Tibial nerve (tissue), 4 donors: ENCODE measurements around the gene ABHD5. TPM values are rescaled to one million over a fixed set of nuclear protein-coding genes. Genes with fewer than 3 reads are reported as not detected.
"Not testable (repeated sequence)": the region's sequence is repeated elsewhere in the genome, so short reads cannot be mapped to it uniquely, and the experiment has no call there.

ENCODE experiments used
- DNase-seq, 2 donors: peaks; one replicate each; pipeline ENCODE4 v3.0.0-alpha.2; 2019; ENCODE audit warnings: low spot score in 2 of 2
- H3K27ac ChIP-seq, 4 donors: fragments of 200-600 bp; sonication (generic) in 3 of 4; one replicate each; pipeline ENCODE4 v1.5.1; 2017 to 2019; ENCODE audit warnings: mild to moderate bottlenecking in 1 of 4
- H3K27me3 ChIP-seq, 2 donors: fragments of 200-600 bp; sonication (generic) in 1 of 2; one replicate each; pipeline versions ENCODE4 v1.5.1 to v1.6.0; 2017 to 2019
- H3K36me3 ChIP-seq, 3 donors: fragments of 200-600 bp; sonication (generic); one replicate each; pipeline ENCODE4 v1.5.1; 2018 to 2019
- H3K4me1 ChIP-seq, 4 donors: fragments of 200-600 bp; sonication (generic) in 3 of 4; one replicate each; pipeline ENCODE4 v1.5.1; 2017 to 2019
- H3K4me3 ChIP-seq, 4 donors: fragments of 200-600 bp; sonication (generic) in 3 of 4; one replicate each; pipeline ENCODE4 v1.5.1; 2017 to 2019; ENCODE audit warnings: mild to moderate bottlenecking in 1 of 4, moderate library complexity in 1 of 4
- H3K9me3 ChIP-seq, 4 donors: fragments of 200-600 bp; sonication (generic) in 3 of 4; one replicate each; pipeline ENCODE4 v1.5.1; 2017 to 2019
- CTCF ChIP-seq, 5 experiments: fragments of 200-600 bp in 3 of 5; fragments of 450-650 bp in 2 of 5; sonication (generic) in 3 of 5; IDR thresholded peaks; one replicate each; pipeline ENCODE4 v1.5.1; 2016 to 2019; ENCODE audit warnings: antibody characterized with exemption in 5 of 5, mild to moderate bottlenecking in 3 of 5, moderate library complexity in 2 of 5
- EP300 ChIP-seq, 2 donors: sonication (generic); formaldehyde crosslinking; IDR thresholded peaks; one replicate each; pipeline ENCODE4 v1.6.1; 2017; ENCODE audit warnings: antibody characterized with exemption in 2 of 2, mild to moderate bottlenecking in 1 of 2
- POLR2A ChIP-seq, 2 donors: fragments of 450-650 bp; IDR thresholded peaks; one replicate each; pipeline ENCODE4 v1.6.1; 2017; ENCODE audit warnings: antibody characterized with exemption in 2 of 2, mild to moderate bottlenecking in 2 of 2, moderate library complexity in 2 of 2
- WGBS, 2 donors: methylation state at CpG; one replicate each; pipeline ENCODE4 v1.1.5; 2018; 5-methylcytosine and 5-hydroxymethylcytosine counted together
- total RNA-seq, 4 donors: library from RNA; depleted of rRNA; stranded (reverse); fragments of >200 nt; gene quantifications; one replicate each; pipeline ENCODE4 v1.1.0, GENCODE V29; 2016

The ABHD5 gene
- total RNA-seq, 4 donors from 2014 or later: 21.6 to 29.7 (median 29.0) TPM

GRCh38 chr3:43648957-43649356 lies 41.8 kb upstream of the ABHD5 start:
- DNase-seq: no peak
- TF ChIP-seq POLR2A (IDR thresholded peaks at IDR 0.05): no peak
- no peak for TF ChIP-seq CTCF (IDR thresholded peaks at IDR 0.05)
- TF ChIP-seq EP300 (IDR thresholded peaks at IDR 0.05): no peak
- Histone ChIP-seq H3K9me3 (no peaks in the 10 kb centered on the region), H3K27me3 (no peaks in the 10 kb centered on the region), H3K4me3 (no peak overlapping the region), H3K27ac (no peak overlapping the region), H3K36me3 (no peaks in the 10 kb centered on the region), H3K4me1 (peaks cover 0 to 3% (median 0%) of the 10 kb centered on the region in 4 donors)
- 85 to 92% methylated on average over 3 of the region's 3 CpGs for WGBS, 2 donors

GRCh38 chr3:43649365-43649968 lies 41.3 kb upstream of the ABHD5 start:
- no peaks in the 10 kb centered on the region for H3K9me3 ChIP-seq
- TF ChIP-seq POLR2A (IDR thresholded peaks at IDR 0.05) (no peak), CTCF (IDR thresholded peaks at IDR 0.05) (no peak), EP300 (IDR thresholded peaks at IDR 0.05) (no peak)
- peaks cover 0 to 3% (median 0%) of the 10 kb centered on the region in 4 donors for H3K4me1 ChIP-seq
- H3K27me3 ChIP-seq: no peaks in the 10 kb centered on the region
- DNase-seq: no peak
- H3K27ac ChIP-seq: no peak overlapping the region
- no peak overlapping the region for H3K4me3 ChIP-seq
- H3K36me3 ChIP-seq: no peaks in the 10 kb centered on the region
- 25 to 39% methylated on average over 6 of the region's 6 CpGs for WGBS, 2 donors

- Histone ChIP-seq H3K9me3 (no peaks in the 10 kb centered on the region), H3K27ac (no peak overlapping the region), H3K27me3 (no peaks in the 10 kb centered on the region), H3K4me3 (no peak overlapping the region), H3K36me3 (no peaks in the 10 kb centered on the region), H3K4me1 (peaks cover 0 to 3% (median 0%) of the 10 kb centered on the region in 4 donors)
- TF ChIP-seq POLR2A (IDR thresholded peaks at IDR 0.05): no peak
- no peak for TF ChIP-seq CTCF (IDR thresholded peaks at IDR 0.05)
- DNase-seq: no peak
- WGBS, 2 donors: 49 to 71% methylated on average over 1 of the region's 1 CpG
These were observed 40.4 kb upstream of the ABHD5 start for GRCh38 chr3:43650345-43650744.

GRCh38 chr3:43656390-43656789 lies 34.3 kb upstream of the ABHD5 start:
- not testable (repeated sequence) for H3K9me3 ChIP-seq
- WGBS, 2 donors: 92 to 96% methylated on average over 15 to 20 of the region's 22 CpGs

GRCh38 chr3:43659250-43659880 lies 31.4 kb upstream of the ABHD5 start:
- DNase-seq: no peak
- Histone ChIP-seq H3K4me3 (no peak overlapping the region), H3K27ac (no peak overlapping the region), H3K9me3 (peaks cover 0 to 17% (median 0%) of the 10 kb centered on the region in 4 donors), H3K27me3 (no peaks in the 10 kb centered on the region), H3K36me3 (no peaks in the 10 kb centered on the region), H3K4me1 (no peaks in the 10 kb centered on the region)
- WGBS, 2 donors: 88 to 90% methylated on average over 9 to 13 of the region's 13 CpGs
- no peak for TF ChIP-seq EP300 (IDR thresholded peaks at IDR 0.05)
- TF ChIP-seq CTCF (IDR thresholded peaks at IDR 0.05): no peak
- no peak for TF ChIP-seq POLR2A (IDR thresholded peaks at IDR 0.05)

More at GRCh38 chr3:43656390-43656789, 34.3 kb upstream of the ABHD5 start:
- H3K4me1 ChIP-seq, H3K4me3 ChIP-seq, H3K27ac ChIP-seq, H3K27me3 ChIP-seq, DNase-seq, H3K36me3 ChIP-seq: not testable (repeated sequence)

GRCh38 chr3:43661376-43661775 lies 29.4 kb upstream of the ABHD5 start:
- not testable (repeated sequence) for H3K36me3 ChIP-seq, H3K4me3 ChIP-seq, H3K4me1 ChIP-seq, H3K27ac ChIP-seq, DNase-seq, H3K27me3 ChIP-seq
- 86 to 90% methylated on average over 1 of the region's 1 CpG for WGBS, 2 donors
- H3K9me3 ChIP-seq: peaks cover 0 to 24% (median 0%) of the 10 kb centered on the region in 4 donors

- H3K4me3 ChIP-seq, H3K4me1 ChIP-seq, H3K36me3 ChIP-seq, H3K27me3 ChIP-seq, DNase-seq, H3K27ac ChIP-seq: not testable (repeated sequence)
- 98 to 100% methylated on average over 3 of the region's 3 CpGs for WGBS, 2 donors
- H3K9me3 ChIP-seq: peaks cover 0 to 24% (median 0%) of the 10 kb centered on the region in 4 donors
These were observed 25.7 kb upstream of the ABHD5 start for GRCh38 chr3:43665011-43665410.
